ENCODE measurements around the gene MICALL1.
"Not testable (repeated sequence)": the region's sequence is repeated elsewhere in the genome, so short reads cannot be mapped to it uniquely, and the experiment has no call there.

The MICALL1 gene

GRCh38 chr22:37975153-37975552 is 69.1 kb downstream of the MICALL1 start:
- TF ChIP-seq, protein P1, sequence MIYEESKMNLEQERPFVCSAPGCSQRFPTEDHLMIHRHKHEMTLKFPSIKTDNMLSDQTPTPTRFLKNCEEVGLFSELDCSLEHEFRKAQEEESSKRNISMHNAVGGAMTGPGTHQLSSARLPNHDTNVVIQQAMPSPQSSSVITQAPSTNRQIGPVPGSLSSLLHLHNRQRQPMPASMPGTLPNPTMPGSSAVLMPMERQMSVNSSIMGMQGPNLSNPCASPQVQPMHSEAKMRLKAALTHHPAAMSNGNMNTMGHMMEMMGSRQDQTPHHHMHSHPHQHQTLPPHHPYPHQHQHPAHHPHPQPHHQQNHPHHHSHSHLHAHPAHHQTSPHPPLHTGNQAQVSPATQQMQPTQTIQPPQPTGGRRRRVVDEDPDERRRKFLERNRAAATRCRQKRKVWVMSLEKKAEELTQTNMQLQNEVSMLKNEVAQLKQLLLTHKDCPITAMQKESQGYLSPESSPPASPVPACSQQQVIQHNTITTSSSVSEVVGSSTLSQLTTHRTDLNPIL (CRISPR knock-in tag; IDR thresholded peaks at IDR 0.05; ENCODE audit: low read depth), result no peak
- TF ChIP-seq PPARA (CRISPR knock-in tag; IDR thresholded peaks at IDR 0.05; ENCODE audit: borderline replicate concordance) (no peak), ISL1 (CRISPR knock-in tag; IDR thresholded peaks at IDR 0.05) (no peak), SNAI2 (CRISPR knock-in tag; IDR thresholded peaks at IDR 0.05) (no peak), TCF4 (CRISPR knock-in tag; IDR thresholded peaks at IDR 0.05; ENCODE audit: borderline replicate concordance) (no peak), CSRNP3 (CRISPR knock-in tag; IDR thresholded peaks at IDR 0.05) (no peak), ZFP3 (CRISPR knock-in tag; IDR thresholded peaks at IDR 0.05) (no peak)
- ATAC-seq, result no peak

- ATAC-seq, result not testable (repeated sequence)
These were observed 69.9 kb downstream of the MICALL1 start for GRCh38 chr22:37976022-37976421.

DNA sequence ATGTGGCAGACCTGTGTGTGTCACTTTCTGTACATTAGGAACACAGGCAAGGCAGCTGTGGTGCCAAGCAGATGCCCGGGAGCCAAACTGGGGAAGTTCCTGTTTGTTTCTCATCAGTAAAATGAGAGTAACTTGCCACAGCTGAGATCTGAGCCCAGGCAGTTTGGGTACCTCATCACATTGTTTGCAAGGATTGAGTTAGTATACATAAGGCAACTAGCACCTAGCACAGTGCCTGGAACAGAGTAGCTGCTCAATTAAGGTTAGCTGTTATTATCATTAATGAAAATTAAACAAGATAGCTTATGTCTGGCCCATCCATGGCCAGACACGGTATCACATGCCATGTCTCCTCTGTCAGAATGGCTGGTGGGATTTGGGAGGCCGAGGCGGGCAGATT is 70.5 kb downstream of the MICALL1 start:
- ATAC-seq, result no peak
- TF ChIP-seq POU6F1 (CRISPR knock-in tag; IDR thresholded peaks at IDR 0.05; ENCODE audit: borderline replicate concordance, low read depth) (no peak), ZNF70 (CRISPR knock-in tag; IDR thresholded peaks at IDR 0.05) (no peak), ZFP30 (CRISPR knock-in tag; IDR thresholded peaks at IDR 0.05) (no peak), TOX (CRISPR knock-in tag; IDR thresholded peaks at IDR 0.05; ENCODE audit: borderline replicate concordance) (no peak), TCF4 (CRISPR knock-in tag; IDR thresholded peaks at IDR 0.05; ENCODE audit: borderline replicate concordance) (no peak), GLIS3 (CRISPR knock-in tag; IDR thresholded peaks at IDR 0.05) (no peak), BACH2 (CRISPR knock-in tag; IDR thresholded peaks at IDR 0.05; ENCODE audit: borderline replicate concordance) (no peak), ZNF565 (CRISPR knock-in tag; conservative IDR thresholded peaks at IDR 0.05; ENCODE audit: low read depth) (no peak), ARNTL (CRISPR knock-in tag; IDR thresholded peaks at IDR 0.05; ENCODE audit: borderline replicate concordance, low read depth) (no peak), CSRNP3 (CRISPR knock-in tag; IDR thresholded peaks at IDR 0.05) (no peak)
- TF ChIP-seq, protein P1 (CRISPR knock-in tag; IDR thresholded peaks at IDR 0.05; ENCODE audit: low read depth), result no peak

GRCh38 chr22:37979782-37980181 is 73.7 kb downstream of the MICALL1 start:
- no peak for ATAC-seq
- TF ChIP-seq ZFP3 (CRISPR knock-in tag; IDR thresholded peaks at IDR 0.05) (no peak), POU6F1 (CRISPR knock-in tag; IDR thresholded peaks at IDR 0.05; ENCODE audit: borderline replicate concordance, low read depth) (no peak), ZNF8 (CRISPR knock-in tag; IDR thresholded peaks at IDR 0.05) (no peak), OSR1 (CRISPR knock-in tag; IDR thresholded peaks at IDR 0.05) (no peak), TSHZ2 (CRISPR knock-in tag; IDR thresholded peaks at IDR 0.05) (no peak), ZNF70 (CRISPR knock-in tag; IDR thresholded peaks at IDR 0.05) (no peak), PATZ1 (CRISPR knock-in tag; IDR thresholded peaks at IDR 0.05; ENCODE audit: borderline replicate concordance) (no peak), ZFP30 (CRISPR knock-in tag; IDR thresholded peaks at IDR 0.05) (no peak), ISL1 (CRISPR knock-in tag; IDR thresholded peaks at IDR 0.05) (no peak), SNAI2 (CRISPR knock-in tag; IDR thresholded peaks at IDR 0.05) (no peak), ZC3H10 (CRISPR knock-in tag; IDR thresholded peaks at IDR 0.05) (no peak), RARB (CRISPR knock-in tag; IDR thresholded peaks at IDR 0.05) (no peak)

Data from SK-N-SH treated with all-trans-retinoic acid at 6 μM for 48 hours (cell line).